A549 (cell line): ENCODE data around the gene SPIRE1. TPM values are rescaled to one million over a fixed set of nuclear protein-coding genes. Genes with fewer than 3 reads are reported as not detected.

Experiments used
- ATAC-seq, 2 experiments: fragments of 200-7000 bp in 1 of 2; fragments of >200 bp in 1 of 2; cut with Nextera tagmentation in 1 of 2; cut with Tn5 transposase in 1 of 2; 3 replicates each; pipeline versions ENCODE4 v1.8.0 to v1.9.1; 2018 to 2020; ENCODE audit warnings: mild to moderate bottlenecking in 1 of 2, moderate library complexity in 1 of 2
- CTCF ChIA-PET: fragments of 300-600 bp; sonication (Branson Sonifier 250); formaldehyde crosslinking; extraction: SDS; loops from one replicate; lab custom pipeline; 2021; ENCODE audit warnings: antibody characterized with exemption, inconsistent platforms; lab: Yijun Ruan, JAX
- POLR2A ChIA-PET: fragments of 350-600 bp; formaldehyde crosslinking; extraction: SDS; loops from one replicate; lab custom pipeline; 2021; ENCODE audit warnings: antibody characterized with exemption, inconsistent platforms; lab: Yijun Ruan, JAX
- DNase-seq, 2 experiments: peaks; one replicate each; pipeline versions ENCODE4 v3.0.0 to v3.0.0-alpha.2; 2011 to 2016; ENCODE audit warnings: low read depth in 1 of 2, low spot score in 1 of 2
- FAIRE-seq: peaks from 2 replicates; lab custom pipeline; 2011; peaks lifted over from hg19 to GRCh38; lab: Jason Lieb, UNC
- H3K27ac ChIP-seq, 2 experiments: fragments of >200 bp; sonication (Bioruptor Twin); formaldehyde crosslinking; 3 replicates each; pipeline ENCODE4 v1.5.1; 2016 to 2017
- H3K4me1 ChIP-seq: fragments of >200 bp; sonication (Bioruptor Twin); formaldehyde crosslinking; 3 replicates; pipeline ENCODE4 v1.6.1; 2016
- H3K4me2 ChIP-seq: fragments of >200 bp; sonication (Bioruptor Twin); formaldehyde crosslinking; 3 replicates; pipeline ENCODE4 v1.6.1; 2016
- H3K4me3 ChIP-seq: fragments of >200 bp; sonication (Bioruptor Twin); formaldehyde crosslinking; 3 replicates; pipeline ENCODE4 v1.5.1; 2016
- H3K9me3 ChIP-seq: fragments of >200 bp; sonication (Bioruptor Twin); formaldehyde crosslinking; 3 replicates; pipeline ENCODE4 v1.6.1; 2016
- BHLHE40 ChIP-seq: IDR thresholded peaks from 2 replicates; pipeline ENCODE4 v1.6.1; 2012; ENCODE audit warnings: low read depth, low read length, inconsistent platforms
- E2F6 ChIP-seq: IDR thresholded peaks from 2 replicates; pipeline ENCODE4 v1.6.1; 2012; ENCODE audit warnings: low read depth, borderline replicate concordance
- EHF ChIP-seq: fragments of 250-450 bp; sonication (Bioruptor Pico); IDR thresholded peaks from 2 replicates; pipeline ENCODE4 v1.5.0; 2020; ENCODE audit warnings: mild to moderate bottlenecking
- ELK1 ChIP-seq: fragments of 150-350 bp; IDR thresholded peaks from 2 replicates; pipeline ENCODE4 v1.6.1; 2014; ENCODE audit warnings: low read depth, mild to moderate bottlenecking, low read length
- ESRRA ChIP-seq: fragments of 150-350 bp; IDR thresholded peaks from 2 replicates; pipeline ENCODE4 v1.6.1; 2014; ENCODE audit warnings: mild to moderate bottlenecking, low read length, borderline replicate concordance
- FOXS1 ChIP-seq: fragments of 250-450 bp; sonication (Bioruptor Pico); IDR thresholded peaks from 2 replicates; pipeline ENCODE4 v1.5.0; 2020; ENCODE audit warnings: mild to moderate bottlenecking, moderate library complexity
- HDAC2 ChIP-seq: fragments of 200-600 bp; sonication (generic); IDR thresholded peaks from 2 replicates; pipeline ENCODE4 v1.6.1; 2016
- HES2 ChIP-seq: fragments of >200 bp; sonication (Bioruptor Twin); formaldehyde crosslinking; IDR thresholded peaks from 2 replicates; pipeline ENCODE4 v1.6.1; 2016
- HMGXB4 ChIP-seq: fragments of 250-450 bp; sonication (Bioruptor Pico); IDR thresholded peaks from 2 replicates; pipeline ENCODE4 v1.5.0; 2021; ENCODE audit warnings: mild to moderate bottlenecking, moderate library complexity, borderline replicate concordance
- JUNB ChIP-seq: fragments of >200 bp; sonication (Bioruptor Twin); formaldehyde crosslinking; IDR thresholded peaks from 2 replicates; pipeline ENCODE4 v1.6.1; 2016
- KDM1A ChIP-seq: fragments of 200-600 bp; sonication (generic); IDR thresholded peaks from 2 replicates; pipeline ENCODE4 v1.6.1; 2016; ENCODE audit warnings: low read depth, mild to moderate bottlenecking
- KDM5A ChIP-seq: fragments of 200-600 bp; sonication (generic); IDR thresholded peaks from 2 replicates; pipeline ENCODE4 v1.6.1; 2016; ENCODE audit warnings: antibody characterized with exemption, mild to moderate bottlenecking
- MAFK ChIP-seq: fragments of 450-650 bp; IDR thresholded peaks from 2 replicates; pipeline ENCODE4 v1.6.1; 2014; ENCODE audit not compliant: partially characterized antibody
- MAX ChIP-seq: IDR thresholded peaks from 2 replicates; pipeline ENCODE4 v1.6.1; 2012
- NFE2L2 ChIP-seq: fragments of 150-350 bp; conservative IDR thresholded peaks from 2 replicates; pipeline ENCODE4 v1.6.1; 2014; ENCODE audit warnings: low read length
- NPAS2 ChIP-seq: fragments of 250-450 bp; sonication (Bioruptor Pico); IDR thresholded peaks from 2 replicates; pipeline ENCODE4 v1.8.0; 2022; ENCODE audit warnings: mild to moderate bottlenecking, moderate library complexity, borderline replicate concordance
- NR3C1 ChIP-seq: fragments of >200 bp; sonication (Bioruptor Twin); formaldehyde crosslinking; IDR thresholded peaks from 3 replicates; pipeline ENCODE4 v1.6.1; 2017
- POLR2A ChIP-seq: IDR thresholded peaks from 2 replicates; pipeline ENCODE4 v1.6.1; 2012; ENCODE audit warnings: mild to moderate bottlenecking, low read length
- POLR2AphosphoS2 ChIP-seq: conservative IDR thresholded peaks from 2 replicates; pipeline ENCODE4 v1.6.1; 2012; ENCODE audit warnings: low read length, improper control_type of control experiment, inconsistent platforms
- RAD21 ChIP-seq, 2 experiments: fragments of >200 bp in 1 of 2; sonication (Bioruptor Twin) in 1 of 2; formaldehyde crosslinking in 1 of 2; IDR thresholded peaks in 1 of 2; conservative IDR thresholded peaks in 1 of 2; 2 replicates in 1 of 2; 3 replicates in 1 of 2; pipeline ENCODE4 v1.6.1; 2012 to 2018; ENCODE audit warnings: inconsistent platforms in 1 of 2
- RARB ChIP-seq: fragments of 250-450 bp; sonication (Bioruptor Pico); IDR thresholded peaks from 2 replicates; pipeline ENCODE4 v1.8.0; 2021; ENCODE audit warnings: mild to moderate bottlenecking, moderate library complexity
- RCOR1 ChIP-seq: fragments of 150-350 bp; IDR thresholded peaks from 2 replicates; pipeline ENCODE4 v1.6.1; 2014; ENCODE audit warnings: antibody characterized with exemption, low read length, low read depth
- RFX5 ChIP-seq: fragments of 450-650 bp; IDR thresholded peaks from 2 replicates; pipeline ENCODE4 v1.7.1; 2014; ENCODE audit warnings: antibody characterized with exemption, mild to moderate bottlenecking, moderate library complexity
- ZFP36 ChIP-seq: fragments of 450-650 bp; IDR thresholded peaks from 2 replicates; pipeline ENCODE4 v1.6.1; 2014; ENCODE audit warnings: borderline replicate concordance; ENCODE audit not compliant: partially characterized antibody
- ZSCAN20 ChIP-seq: fragments of 250-450 bp; sonication (Bioruptor Pico); IDR thresholded peaks from 2 replicates; pipeline ENCODE4 v1.8.0; 2022; ENCODE audit warnings: mild to moderate bottlenecking, moderate library complexity
- WGBS: methylation state at CpG from one replicate; pipeline ENCODE4 v1.1.6; 2017; ENCODE audit errors: missing lambda C conversion rate; 5-methylcytosine and 5-hydroxymethylcytosine counted together
- polyA plus RNA-seq, 4 experiments: library from polyadenylated mRNA; depleted of rRNA in 3 of 4; stranded (reverse); fragments of >200 nt; fragmentation: RNase III in 1 of 4; extraction: RNeasy Plus Mini Kit Qiagen cat#74134 plus additional on column Dnase treatment in 1 of 4; gene quantifications; 2 replicates in 3 of 4; 3 replicates in 1 of 4; pipeline ENCODE4 v1.2.3, GENCODE V29; 2011 to 2017

SPIRE1 gene
- polyA plus RNA-seq, 2 of the 4 experiments (the other 2 are of a cell fraction) = 8.3 to 29.4 TPM

GRCh38 chr18:12686100-12686499, 28.2 kb upstream of the SPIRE1 start (continued):
- TF ChIP-seq POLR2AphosphoS2 (no peak), HES2 (no peak), HDAC2 (no peak), FOXS1 (no peak), MAFK (no peak), NFE2L2 (no peak), KDM5A (no peak), KDM1A (no peak), EHF (CRISPR knock-in tag) (no peak), RAD21 (conservative IDR thresholded peaks at IDR 0.05 in 1 of 2, IDR thresholded peaks at IDR 0.05 in 1 of 2) (peak; percentile 27 to 41; a peak in 3 of 5 replicates), BHLHE40 (no peak), HMGXB4 (CRISPR knock-in tag) (no peak)

- ChIA-PET CTCF (interaction anchor here (0.8 to 3.1 kb wide), 2 partner anchors 19 to 287 kb away, joined by 3 to 8 read pairs; no protein-coding TSS in a partner anchor), POLR2A (no interaction called here)
- Histone ChIP-seq H3K4me3 (no peak overlapping the region), H3K27ac (peak overlapping the region; percentile 5 to 59; a peak in 4 of 6 replicates), H3K4me1 (peaks cover 8% of the 10 kb centered on the region; the same call in 2 of the 3 replicates), H3K9me3 (no peaks in the 10 kb centered on the region)
- DNase-seq (no peak), ATAC-seq (peak in 1 of 2 experiments; percentile 74; a peak in 3 of 6 replicates)
- 46% methylated on average over 8 of the region's 8 CpGs for WGBS
- TF ChIP-seq NPAS2 (CRISPR knock-in tag) = no peak
- no peak for TF ChIP-seq POLR2AphosphoS2
- TF ChIP-seq MAX = peak; percentile 50; the same call in 1 of the 2 replicates
- no peak for TF ChIP-seq ELK1
- no peak for TF ChIP-seq ZSCAN20 (CRISPR knock-in tag)
- no peak for TF ChIP-seq JUNB
- TF ChIP-seq POLR2A = peak; percentile 31; the same call in 1 of the 2 replicates
- 0 out of 2 replicates have a peak, but pooled peaks have one; percentile 39 for TF ChIP-seq E2F6
- TF ChIP-seq RARB (CRISPR knock-in tag) = no peak
- TF ChIP-seq, all 56 proteins: peak for 3
- peak overlapping the region; percentile 43; the same call in 2 of the 3 replicates for H3K4me2 ChIP-seq
- FAIRE-seq = no peak
Measured at GRCh38 chr18:12679183-12679786, 21.4 kb upstream of the SPIRE1 start.

- no peak overlapping the region for H3K4me2 ChIP-seq
- DNase-seq (no peak), ATAC-seq (no peak), FAIRE-seq (no peak)
- no peaks in the 10 kb centered on the region for H3K4me1 ChIP-seq
- 78% methylated on average over 5 of the region's 5 CpGs for WGBS
- TF ChIP-seq ESRRA (no peak), NR3C1 (no peak), ZFP36 (no peak), NFE2L2 (no peak), RCOR1 (no peak), RFX5 (no peak), MAFK (no peak), HDAC2 (no peak)
- CTCF ChIA-PET = interaction anchor here (1.4 to 9.9 kb wide), 2 partner anchors 8 to 275 kb away, joined by 5 to 98 read pairs; no protein-coding TSS in a partner anchor
- no peak overlapping the region for H3K4me3 ChIP-seq
- no peaks in the 10 kb centered on the region for H3K9me3 ChIP-seq
- POLR2A ChIA-PET = interaction anchor here (0.7 kb wide), 1 partner anchor 208 kb away, joined by 14 read pairs; no protein-coding TSS in a partner anchor
- no peak overlapping the region for H3K27ac ChIP-seq
Measured at GRCh38 chr18:12668041-12668440, 10.1 kb upstream of the SPIRE1 start.
